Hematopoietic multipotent progenitor cell treated with erythropoietin and hydrocortisone succinate and interleukin-3 and kit ligand, for 6 days (in vitro differentiated cells): ENCODE measurements around the gene KRT12.
"Not testable (repeated sequence)": the region's sequence is repeated elsewhere in the genome, so short reads cannot be mapped to it uniquely, and the experiment has no call there.

Source experiments
- DNase-seq: peaks from one replicate; pipeline ENCODE4 v3.0.0-alpha.2; 2015

Gene KRT12

DNA sequence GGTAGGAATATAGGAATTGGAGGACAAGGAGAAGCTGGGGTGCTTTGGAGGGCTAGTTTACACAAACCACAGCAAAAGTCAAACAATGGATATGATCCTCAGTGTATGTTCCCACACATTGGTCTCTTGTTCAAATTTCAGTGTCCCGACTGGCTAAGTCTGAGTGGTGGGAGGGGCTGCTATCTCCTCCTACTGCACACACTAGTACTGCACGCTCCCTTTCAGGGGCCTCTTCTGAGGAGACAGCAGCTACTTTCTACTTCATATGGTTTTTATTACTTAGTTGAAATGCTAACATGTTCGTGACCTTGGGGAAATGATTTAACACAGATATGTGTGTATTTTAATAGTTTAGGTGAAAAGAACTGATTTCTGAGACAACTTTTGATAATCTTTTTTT is 25.8 kb downstream of the KRT12 start:
- no peak for DNase-seq

DNA sequence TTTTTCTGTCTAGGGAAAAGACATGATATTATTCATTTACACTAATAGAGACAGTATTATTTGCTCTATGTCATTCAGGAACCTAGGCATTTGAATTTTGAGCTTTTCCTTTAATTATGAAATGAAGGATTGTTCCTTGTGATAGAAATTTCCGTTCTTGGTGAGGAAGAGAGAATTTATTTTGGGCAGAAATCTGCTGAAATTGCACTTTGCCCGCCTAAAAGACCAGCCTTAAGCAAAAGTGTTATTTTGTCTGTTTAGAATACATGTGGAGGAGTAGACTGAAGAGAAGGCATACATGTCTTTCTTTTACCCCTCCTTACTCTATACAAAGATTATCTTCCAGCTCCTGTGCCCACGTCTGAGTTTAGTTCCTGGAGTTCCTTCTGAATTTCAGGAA is 27.8 kb downstream of the KRT12 start:
- no peak for DNase-seq

DNA sequence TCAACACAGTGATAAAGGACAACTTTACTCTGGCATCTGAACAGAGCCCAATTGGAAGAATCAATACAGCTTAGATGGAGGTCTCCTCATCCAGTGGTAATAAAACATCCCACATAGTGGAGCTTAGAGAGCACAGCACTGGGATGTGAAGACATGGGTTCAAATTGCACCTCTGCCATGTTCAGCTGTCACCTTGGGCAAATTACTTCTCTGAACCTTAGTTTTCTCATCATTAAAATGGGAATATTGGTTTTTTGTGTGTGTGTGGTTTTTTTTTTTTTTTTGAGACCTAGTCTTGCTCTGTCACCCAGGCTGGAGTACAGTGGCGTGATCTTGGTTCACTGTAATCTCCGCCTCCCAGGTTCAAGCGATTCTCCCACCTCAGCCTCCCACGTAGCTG is 31.0 kb downstream of the KRT12 start:
- DNase-seq = no peak

DNA sequence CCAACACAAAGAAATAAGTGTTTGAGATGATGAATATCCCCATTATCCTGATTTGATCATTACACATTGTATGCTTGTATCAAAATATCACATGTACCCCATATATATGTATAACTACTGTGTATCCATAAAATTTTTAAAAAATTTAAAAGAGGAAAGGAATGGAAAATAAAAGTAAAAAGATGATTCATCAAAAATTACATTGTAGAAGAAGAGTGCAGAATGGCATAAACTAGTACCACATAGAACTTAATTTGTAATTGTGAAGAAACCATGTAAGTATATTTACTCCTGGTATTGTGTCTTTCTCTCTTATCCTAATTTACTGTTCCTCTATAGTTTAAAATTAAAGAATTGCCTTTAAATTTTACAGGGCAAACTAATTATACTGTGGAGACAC is 33.1 kb downstream of the KRT12 start:
- DNase-seq = no peak

- no peak for DNase-seq
Observed at GRCh38 chr17:40832840-40833239, 34.2 kb downstream of the KRT12 start.

DNA sequence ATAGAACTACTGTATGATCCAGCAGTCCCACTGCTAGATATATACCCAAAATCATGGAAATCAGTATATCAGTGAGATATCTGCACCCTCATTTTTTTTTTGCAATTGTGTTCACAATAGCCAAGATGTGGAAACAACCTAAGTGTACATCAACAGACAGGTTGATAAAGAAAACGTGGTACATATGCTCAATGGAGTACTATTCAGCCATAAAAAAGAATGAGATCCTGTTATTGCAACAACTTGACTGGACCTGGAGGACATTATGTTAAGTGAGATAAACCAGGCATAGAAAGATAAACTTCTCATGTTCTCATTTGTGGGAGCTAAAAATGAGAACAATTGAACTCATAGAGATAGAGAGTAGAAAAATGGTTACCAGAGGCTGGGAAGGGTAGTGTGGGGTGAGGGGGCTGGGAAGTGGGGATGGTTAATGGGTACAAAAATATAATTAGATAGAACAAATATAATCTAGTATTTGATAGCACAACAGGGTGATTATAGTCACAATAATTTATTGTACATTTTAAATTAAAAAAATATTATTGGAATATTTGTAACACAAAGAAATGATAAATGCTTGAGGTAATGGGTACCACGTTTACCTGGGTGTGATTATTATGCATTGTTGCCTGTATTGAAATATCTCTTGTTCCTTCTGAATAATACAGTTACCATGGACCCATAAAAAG is 36.8 kb downstream of the KRT12 start:
- no peak for DNase-seq

- DNase-seq = no peak
Observed at GRCh38 chr17:40828454-40829044, 38.5 kb downstream of the KRT12 start.

DNA sequence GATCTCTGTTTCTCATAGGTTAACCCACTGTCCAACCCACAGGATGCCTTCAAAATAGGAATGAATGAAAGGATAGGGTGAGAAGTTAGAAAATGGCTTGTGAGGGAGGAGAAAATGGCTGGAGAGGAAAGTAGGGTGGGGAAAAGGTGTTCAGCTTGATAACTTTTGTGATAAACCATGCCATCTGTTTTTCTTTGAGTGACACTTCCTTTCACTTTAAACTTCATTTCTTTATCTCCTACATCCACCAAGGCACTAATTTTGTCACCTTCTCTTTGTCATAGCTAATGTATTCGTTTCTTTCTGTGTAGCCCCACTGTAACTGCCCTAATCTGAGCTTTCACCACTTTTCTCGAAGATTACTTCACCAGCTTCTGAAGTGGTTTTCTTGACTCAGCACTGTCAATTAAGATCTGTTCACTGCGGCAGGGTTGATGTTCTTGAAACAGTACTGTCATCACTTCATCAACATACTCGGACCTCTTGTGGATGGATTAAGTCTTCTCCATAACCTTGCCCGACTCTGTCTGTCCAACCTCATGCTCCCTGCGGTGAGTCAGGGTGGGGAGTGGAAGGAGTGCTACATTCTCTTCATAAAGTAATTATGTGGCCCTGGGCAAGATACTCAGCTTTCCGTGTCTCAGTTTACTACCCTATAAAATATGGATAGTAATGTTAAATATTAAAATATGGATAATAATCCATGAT is 39.1 kb downstream of the KRT12 start:
- peak; percentile 60 for DNase-seq

- no peak for DNase-seq
Observed at GRCh38 chr17:40825599-40825998, 41.4 kb downstream of the KRT12 start.

DNA sequence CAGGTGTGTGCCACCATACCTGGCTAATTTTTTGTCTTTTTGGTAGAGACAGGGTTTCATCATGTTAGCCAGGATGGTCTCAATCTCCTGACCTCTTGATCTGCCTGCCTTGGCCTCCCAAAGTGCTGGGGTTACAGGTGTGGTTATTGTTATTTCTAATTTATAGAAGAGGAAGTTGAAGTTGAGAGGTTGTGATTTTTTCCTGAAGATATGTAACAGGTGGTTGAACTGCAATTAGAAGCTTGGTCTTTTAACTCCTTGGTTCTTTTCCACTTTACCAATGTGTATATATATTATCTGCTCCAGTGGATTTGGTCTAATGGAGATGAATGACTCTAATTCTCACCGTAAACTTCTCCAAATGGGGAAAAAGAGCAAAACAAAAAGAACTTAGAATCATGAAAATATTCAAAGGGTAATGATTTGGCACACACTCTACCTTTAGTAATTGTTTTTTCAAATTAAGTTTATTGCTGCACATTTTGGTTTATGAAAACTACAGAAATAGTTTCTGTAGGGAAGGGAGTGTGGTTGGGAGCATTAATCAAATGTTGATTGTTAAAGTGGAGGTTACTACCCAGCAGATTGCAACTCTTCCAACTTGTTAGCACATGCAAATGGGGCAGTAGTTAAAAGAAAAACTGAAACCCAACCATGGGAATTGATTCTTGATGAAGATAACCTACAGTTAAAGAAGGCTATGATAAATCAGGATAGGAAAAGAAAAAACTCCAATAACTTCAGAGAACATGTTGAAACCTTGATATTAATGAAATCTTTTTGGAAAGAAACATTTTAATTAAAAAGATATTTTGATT is 42.8 kb downstream of the KRT12 start:
- no peak for DNase-seq

GRCh38 chr17:40822132-40822812 is 44.8 kb downstream of the KRT12 start, which contains the start of gene KRT10:
TSS of gene KRT10 (minus strand) at chr17:40822614. CDS start at chr17:40822585, 29 bp downstream.
- DNase-seq = peak; percentile 7

GRCh38 chr17:40821536-40821935 is 45.5 kb downstream of the KRT12 start:
- DNase-seq = no peak

- no peak for DNase-seq
Observed at GRCh38 chr17:40820228-40820838, 46.7 kb downstream of the KRT12 start.

GRCh38 chr17:40819528-40820125 is 47.4 kb downstream of the KRT12 start:
- peak; percentile 5 for DNase-seq

DNA sequence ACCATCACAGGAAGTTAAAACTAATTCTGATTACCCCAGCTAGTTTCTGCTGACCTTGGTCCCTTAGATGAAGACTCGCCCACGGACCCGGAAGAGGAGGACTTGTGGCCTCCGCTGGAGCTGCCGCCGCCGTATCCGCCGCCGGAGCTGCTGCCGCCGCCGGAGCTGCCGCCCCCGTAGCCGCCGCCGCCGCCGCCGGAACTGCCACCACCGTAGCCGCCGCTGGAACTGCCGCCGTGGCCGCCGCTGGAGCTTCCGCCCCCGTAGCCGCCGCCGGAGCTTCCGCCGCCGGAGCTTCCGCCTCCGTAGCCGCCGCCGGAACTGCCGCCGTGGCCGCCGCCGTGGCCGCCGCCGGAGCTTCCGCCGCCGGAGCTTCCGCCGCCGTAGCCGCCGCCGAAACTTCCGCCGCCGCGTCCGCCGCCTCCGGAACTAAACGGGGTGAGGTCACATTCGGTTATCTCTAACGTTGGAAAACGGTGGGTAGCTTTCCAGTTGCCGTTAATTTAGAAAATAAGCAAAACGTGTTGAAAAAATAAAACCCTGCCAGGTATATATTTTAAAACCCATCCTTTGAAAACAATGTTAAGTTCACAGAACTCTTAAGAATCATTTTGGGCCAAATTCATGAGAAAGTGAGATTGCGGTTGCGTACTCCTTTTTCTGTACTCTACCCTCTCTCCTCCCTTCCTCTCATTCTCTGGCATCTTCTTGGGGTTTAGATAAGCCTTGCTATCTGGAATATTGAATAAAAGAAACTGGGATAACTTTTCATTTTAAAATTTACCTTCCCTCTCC is 48.1 kb downstream of the KRT12 start:
- peak; percentile 86 for DNase-seq

GRCh38 chr17:40818343-40818732 is 48.7 kb downstream of the KRT12 start:
- DNase-seq = peak; percentile 37

DNA sequence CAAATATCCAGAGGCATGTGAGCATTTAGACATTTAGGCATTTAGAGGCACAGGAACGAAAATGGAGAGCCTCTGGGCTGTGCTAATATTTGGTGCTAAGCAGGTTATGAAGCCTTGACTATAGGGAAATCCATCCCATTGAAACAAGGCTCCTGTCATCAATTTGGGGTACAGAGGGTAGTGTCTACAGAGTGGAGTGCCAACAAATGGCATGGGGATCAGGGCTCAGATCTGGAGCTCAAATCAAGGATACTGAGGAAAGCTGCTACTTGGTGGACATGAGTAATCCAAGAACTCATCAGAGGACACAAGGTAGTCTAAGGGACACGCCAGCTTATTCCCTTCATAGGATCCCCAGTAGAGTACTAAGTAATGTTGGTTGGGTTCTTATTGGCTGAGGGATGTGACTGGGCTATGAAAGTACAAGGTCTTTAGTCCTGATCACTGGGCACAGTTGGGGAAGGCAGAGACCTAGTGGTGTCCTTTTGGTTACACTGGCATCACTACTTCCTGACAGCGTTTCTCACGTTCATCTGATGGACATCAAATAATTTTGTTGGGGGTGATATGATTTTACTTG is 49.8 kb downstream of the KRT12 start:
- DNase-seq = no peak

- DNase-seq = no peak
Observed at GRCh38 chr17:40816569-40816968, 50.5 kb downstream of the KRT12 start.

DNA sequence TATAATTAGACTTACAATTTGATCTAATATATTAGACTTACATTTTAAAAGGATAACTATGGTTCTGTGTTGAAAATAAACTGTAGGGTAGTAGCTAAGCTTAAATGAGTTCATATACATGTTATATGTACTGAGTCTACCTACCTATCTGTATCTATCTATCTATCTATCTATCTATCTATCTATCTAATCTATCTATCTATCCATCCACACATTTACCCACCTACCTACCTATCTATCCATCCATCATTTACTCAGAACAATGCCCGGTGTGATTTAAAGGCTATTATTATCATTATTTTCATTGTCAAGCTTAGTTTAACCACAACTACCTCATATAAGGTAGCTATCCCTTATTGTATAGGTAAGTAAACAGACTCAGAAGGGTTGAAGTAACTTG is 51.6 kb downstream of the KRT12 start:
- no peak for DNase-seq

DNA sequence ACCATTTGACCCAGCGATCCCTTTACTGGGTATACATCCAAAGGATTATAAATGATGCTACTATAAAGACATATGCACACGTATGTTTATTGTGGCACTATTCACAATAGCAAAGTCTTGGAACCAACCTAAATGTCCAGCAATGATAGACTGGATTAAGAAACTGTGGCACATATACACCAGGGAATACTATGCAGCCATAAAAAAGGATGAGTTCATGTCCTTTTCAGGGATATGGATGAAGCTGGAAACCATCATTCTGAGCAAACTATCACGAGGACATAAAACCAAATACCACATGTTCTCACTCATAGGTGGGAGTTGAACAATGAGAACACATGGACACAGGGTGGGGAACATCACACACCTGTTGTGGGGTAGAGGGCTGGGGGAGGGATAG is 52.4 kb downstream of the KRT12 start:
- not testable (repeated sequence) for DNase-seq

DNA sequence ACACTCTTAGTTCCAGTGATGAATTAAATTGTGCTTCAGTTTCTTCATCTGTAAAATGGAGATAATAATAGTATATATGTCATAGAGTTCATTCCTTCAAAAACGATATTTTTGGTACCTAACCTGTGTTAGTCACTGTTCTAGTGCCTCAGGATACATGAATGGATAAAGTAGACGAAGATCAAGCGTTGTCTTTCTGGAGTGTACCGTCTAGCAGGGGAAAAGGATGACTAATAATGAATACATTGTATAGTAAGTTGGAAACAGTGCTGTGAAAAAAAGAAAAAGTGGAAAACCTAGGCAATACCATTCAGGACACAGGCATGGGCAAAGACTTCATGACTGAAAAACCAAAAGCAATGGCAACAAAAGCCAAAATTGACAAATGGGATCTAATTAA is 53.2 kb downstream of the KRT12 start:
- no peak for DNase-seq
